Measurements from ENCODE around the gene OSBPL2.

DNA sequence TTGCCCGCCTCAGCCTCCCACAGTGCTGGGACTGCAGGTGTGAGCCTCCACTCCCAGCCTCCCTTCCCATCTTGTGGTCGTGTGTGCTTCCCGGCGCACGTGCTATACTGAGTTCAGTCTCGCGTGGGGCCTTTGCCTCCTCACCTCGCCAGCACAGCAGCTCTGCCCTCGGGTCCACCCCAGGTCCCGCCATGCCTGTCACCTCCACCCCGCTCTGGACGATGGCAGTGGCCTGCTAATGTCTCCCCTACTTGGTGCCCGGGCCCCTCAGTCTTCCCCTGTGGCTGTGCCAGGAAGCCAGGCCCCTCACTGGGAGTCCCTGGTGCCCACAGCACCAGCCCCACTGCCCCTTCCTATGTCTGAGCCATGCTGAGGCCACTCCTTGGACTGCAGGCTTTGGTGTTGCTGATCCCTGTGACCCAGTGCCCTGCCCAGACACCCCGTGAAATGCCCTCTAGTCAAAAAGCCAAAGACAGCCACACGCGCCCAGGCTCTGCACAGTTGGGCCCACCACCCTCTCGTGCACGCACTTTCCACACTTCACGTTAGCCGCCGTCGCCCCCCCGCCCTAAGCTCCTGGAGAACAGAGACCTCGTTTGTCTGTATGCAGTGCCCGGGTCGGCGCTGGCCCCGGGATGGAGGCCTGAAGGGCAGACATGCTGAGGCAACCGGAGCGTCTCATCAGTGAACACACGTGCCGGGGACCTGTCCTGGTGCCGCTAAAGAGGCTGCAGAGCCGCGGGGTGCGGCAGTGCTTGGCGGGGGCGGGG is 32.5 kb upstream of the OSBPL2 start:
- TF ChIP-seq CTCF (IDR thresholded peaks at IDR 0.05) (no peak), POLR2AphosphoS5 (IDR thresholded peaks at IDR 0.05; ENCODE audit: low read depth, low read length) (no peak), REST (IDR thresholded peaks at IDR 0.05; ENCODE audit: insufficient read depth in 1 of 2, low read depth in 2 of 2, low read length in 1 of 2) (no peak), SIN3A (IDR thresholded peaks at IDR 0.05; ENCODE audit: borderline replicate concordance, insufficient read depth, low read depth, low read length) (no peak)
